HG03103 (cell line): ENCODE data around the gene GGT5.

Source experiments
- ATAC-seq: cut with Tn5 transposase; IDR thresholded peaks from one replicate; pipeline ENCODE4 v1.9.1; 2021; ENCODE audit warnings: low read depth; ENCODE audit not compliant: unreplicated experiment

The GGT5 gene

GRCh38 chr22:24171822-24172221, 73.1 kb downstream of the GGT5 start:
- ATAC-seq: no peak

GRCh38 chr22:24170632-24171031, 74.2 kb downstream of the GGT5 start:
- no peak for ATAC-seq

GRCh38 chr22:24170188-24170587, 74.7 kb downstream of the GGT5 start:
- ATAC-seq: no peak
